ENCODE data around the gene RAD51B. TPM values are rescaled to one million over a fixed set of nuclear protein-coding genes. Genes with fewer than 3 reads are reported as not detected.

Gene RAD51B
- total RNA-seq, 1 donor from 2014 or later: 38.6 TPM

DNA sequence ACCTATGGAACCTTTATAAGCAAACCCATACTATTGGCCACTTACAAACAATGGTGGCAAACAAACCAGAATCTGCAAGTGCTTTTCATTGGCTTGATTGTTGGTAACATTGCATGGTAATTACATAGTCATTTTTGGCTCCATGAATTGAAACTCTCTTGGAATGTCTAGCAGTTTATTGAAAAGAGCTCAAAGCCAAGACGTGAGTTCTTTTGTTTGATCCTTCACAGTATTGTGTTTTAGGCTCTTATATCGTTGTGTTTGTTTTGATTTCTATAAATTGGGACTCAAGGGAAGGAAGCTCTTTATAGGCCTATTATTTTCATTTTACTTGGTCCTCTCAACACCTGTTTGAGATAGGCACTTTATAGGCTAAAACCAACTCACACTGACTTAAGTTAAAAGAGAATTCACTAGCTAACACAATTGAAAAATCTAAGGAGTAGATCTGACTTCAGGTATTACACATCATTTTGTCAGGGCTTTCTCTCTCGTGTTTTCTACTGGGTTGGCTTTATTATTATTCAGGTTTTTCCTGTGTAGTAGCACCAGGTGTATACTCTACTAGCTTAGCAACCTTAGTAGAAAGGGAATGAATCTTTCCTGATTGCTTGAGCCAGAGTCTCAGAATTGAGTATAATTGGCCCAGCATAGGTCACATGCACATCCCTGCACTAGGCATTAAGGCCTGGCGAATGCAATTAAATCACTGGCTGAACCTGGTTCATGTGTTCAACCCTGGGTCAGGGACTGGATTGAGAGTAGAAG lies 341.4 kb downstream of the RAD51B start:
- Histone ChIP-seq H3K27ac (ENCODE audit: low read depth, low read length) (no peak overlapping the region), H3K4me3 (ENCODE audit: low read length in 3 of 3) (no peak overlapping the region), H3K9me3 (ENCODE audit: control insufficient read depth in 3 of 3, low read length in 3 of 3) (no peaks in the 10 kb centered on the region), H3K9ac (ENCODE audit: low read depth in 1 of 3, low read length in 3 of 3) (no peak overlapping the region), H3K36me3 (ENCODE audit: control insufficient read depth in 3 of 3, insufficient read depth in 3 of 3, low read length in 3 of 3) (no peaks in the 10 kb centered on the region), H3K27me3 (ENCODE audit: control insufficient read depth in 3 of 3, insufficient read depth in 3 of 3, low read length in 3 of 3) (no peaks in the 10 kb centered on the region), H3K4me1 (ENCODE audit: control insufficient read depth in 3 of 3, insufficient read depth in 3 of 3, low read length in 3 of 3) (peaks cover 0 to 13% (median 11%) of the 10 kb centered on the region in 3 donors)

DNA sequence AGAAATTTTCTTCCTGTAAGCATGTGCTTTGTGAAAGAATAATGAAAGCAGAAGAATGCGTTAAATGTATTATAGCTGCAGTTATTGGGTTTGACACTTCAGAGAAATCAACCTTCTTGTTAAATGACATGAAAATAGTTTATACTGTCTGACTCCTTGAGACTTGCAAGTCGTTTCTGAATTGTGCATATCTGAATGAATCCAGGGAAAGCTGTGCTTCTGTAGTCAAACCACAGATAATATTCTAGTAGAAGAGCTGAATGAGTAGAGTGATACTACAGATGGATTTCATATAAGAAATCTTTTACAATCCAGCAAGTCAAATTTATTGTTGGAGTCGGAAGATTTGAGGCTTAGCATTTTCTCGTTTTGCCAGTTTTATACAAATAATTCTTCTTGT lies 343.3 kb downstream of the RAD51B start:
- no peaks in the 10 kb centered on the region for H3K27me3 ChIP-seq (ENCODE audit: control insufficient read depth in 3 of 3, insufficient read depth in 3 of 3, low read length in 3 of 3)
- H3K9ac ChIP-seq (ENCODE audit: low read depth in 1 of 3, low read length in 3 of 3): no peak overlapping the region
- peaks cover 0 to 12% (median 9%) of the 10 kb centered on the region in 3 donors for H3K4me1 ChIP-seq (ENCODE audit: control insufficient read depth in 3 of 3, insufficient read depth in 3 of 3, low read length in 3 of 3)
- no peaks in the 10 kb centered on the region for H3K36me3 ChIP-seq (ENCODE audit: control insufficient read depth in 3 of 3, insufficient read depth in 3 of 3, low read length in 3 of 3)
- no peak overlapping the region for H3K4me3 ChIP-seq (ENCODE audit: low read length in 3 of 3)
- no peaks in the 10 kb centered on the region for H3K9me3 ChIP-seq (ENCODE audit: control insufficient read depth in 3 of 3, low read length in 3 of 3)
- H3K27ac ChIP-seq (ENCODE audit: low read depth, low read length): no peak overlapping the region

GRCh38 chr14:68164711-68165113 lies 345.1 kb downstream of the RAD51B start:
- Histone ChIP-seq H3K36me3 (ENCODE audit: control insufficient read depth in 3 of 3, insufficient read depth in 3 of 3, low read length in 3 of 3) (no peaks in the 10 kb centered on the region), H3K27ac (ENCODE audit: low read depth, low read length) (no peak overlapping the region), H3K27me3 (ENCODE audit: control insufficient read depth in 3 of 3, insufficient read depth in 3 of 3, low read length in 3 of 3) (no peaks in the 10 kb centered on the region), H3K9me3 (ENCODE audit: control insufficient read depth in 3 of 3, low read length in 3 of 3) (no peaks in the 10 kb centered on the region), H3K4me3 (ENCODE audit: low read length in 3 of 3) (no peak overlapping the region), H3K9ac (ENCODE audit: low read depth in 1 of 3, low read length in 3 of 3) (no peak overlapping the region), H3K4me1 (ENCODE audit: control insufficient read depth in 3 of 3, insufficient read depth in 3 of 3, low read length in 3 of 3) (peaks cover 0 to 6% (median 5%) of the 10 kb centered on the region in 3 donors)

DNA sequence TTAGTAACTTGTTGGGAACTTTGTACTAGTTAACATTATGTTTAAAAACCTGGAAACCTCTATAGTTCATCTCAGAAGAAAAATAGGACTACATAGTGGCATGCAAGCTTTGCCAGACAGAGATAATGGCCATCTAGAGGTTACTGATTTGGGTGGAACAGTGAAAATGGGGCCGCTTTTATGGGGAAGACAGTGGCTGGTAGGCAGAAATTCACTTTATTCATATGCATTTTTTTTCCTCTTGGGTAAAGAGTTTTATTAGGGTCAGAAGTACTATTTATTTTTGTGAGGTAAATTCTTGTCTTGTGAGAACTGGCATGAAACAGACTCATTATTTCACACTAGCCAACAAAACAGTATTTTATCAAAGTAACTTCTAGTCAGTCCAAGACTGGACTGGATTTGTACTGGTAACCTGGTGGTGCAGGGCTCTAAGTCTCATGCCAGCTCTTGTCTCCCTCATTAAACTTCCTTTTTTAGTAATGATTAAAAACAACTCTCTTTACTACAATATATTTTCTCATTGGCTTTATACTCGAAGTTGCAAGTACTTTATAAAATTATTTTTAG lies 345.8 kb downstream of the RAD51B start:
- H3K27ac ChIP-seq (ENCODE audit: low read depth, low read length): no peak overlapping the region
- no peaks in the 10 kb centered on the region for H3K27me3 ChIP-seq (ENCODE audit: control insufficient read depth in 3 of 3, insufficient read depth in 3 of 3, low read length in 3 of 3)
- H3K9ac ChIP-seq (ENCODE audit: low read depth in 1 of 3, low read length in 3 of 3): no peak overlapping the region
- no peaks in the 10 kb centered on the region for H3K36me3 ChIP-seq (ENCODE audit: control insufficient read depth in 3 of 3, insufficient read depth in 3 of 3, low read length in 3 of 3)
- no peaks in the 10 kb centered on the region for H3K9me3 ChIP-seq (ENCODE audit: control insufficient read depth in 3 of 3, low read length in 3 of 3)
- peaks cover 0 to 6% (median 5%) of the 10 kb centered on the region in 3 donors for H3K4me1 ChIP-seq (ENCODE audit: control insufficient read depth in 3 of 3, insufficient read depth in 3 of 3, low read length in 3 of 3)
- no peak overlapping the region for H3K4me3 ChIP-seq (ENCODE audit: low read length in 3 of 3)

- no peak overlapping the region for H3K27ac ChIP-seq (ENCODE audit: low read depth, low read length)
- no peak overlapping the region for H3K9ac ChIP-seq (ENCODE audit: low read depth in 1 of 3, low read length in 3 of 3)
These were observed 347.3 kb downstream of the RAD51B start for GRCh38 chr14:68166731-68167382.

DNA sequence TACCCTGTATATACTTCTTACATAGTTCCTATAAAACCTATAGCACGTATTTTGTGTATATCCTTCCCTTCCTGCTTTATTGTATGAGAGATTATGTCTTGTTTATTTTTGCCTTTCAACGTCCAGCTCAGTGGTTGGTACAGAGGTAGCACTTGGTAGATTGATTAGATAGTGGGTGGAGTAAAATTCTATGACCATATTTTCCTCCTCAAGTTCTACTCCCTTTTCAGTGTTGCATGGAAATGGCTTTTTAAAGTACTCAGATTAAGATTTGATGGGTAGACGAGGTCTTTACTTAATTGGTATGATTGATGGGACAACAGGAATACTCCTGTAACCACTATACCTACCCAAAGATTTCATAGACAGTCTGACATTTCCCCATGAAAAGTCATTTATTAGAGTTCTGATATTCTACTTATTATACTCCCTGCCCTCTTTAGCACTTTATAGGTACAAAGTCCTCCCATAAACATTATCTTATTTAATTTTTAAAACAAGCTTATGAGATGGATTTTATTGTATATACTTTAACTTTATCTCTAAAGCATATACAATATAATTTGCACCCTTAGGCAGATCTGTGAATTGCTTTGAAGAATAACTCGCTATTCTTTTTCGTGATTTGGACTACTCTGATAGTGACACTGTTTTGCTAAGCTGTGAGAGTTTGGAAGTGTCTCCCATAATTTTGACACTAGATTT lies 348.0 kb downstream of the RAD51B start:
- Histone ChIP-seq H3K4me3 (ENCODE audit: low read length in 3 of 3) (no peak overlapping the region), H3K9me3 (ENCODE audit: control insufficient read depth in 3 of 3, low read length in 3 of 3) (no peaks in the 10 kb centered on the region), H3K27ac (ENCODE audit: low read depth, low read length) (no peak overlapping the region), H3K27me3 (ENCODE audit: control insufficient read depth in 3 of 3, insufficient read depth in 3 of 3, low read length in 3 of 3) (no peaks in the 10 kb centered on the region), H3K36me3 (ENCODE audit: control insufficient read depth in 3 of 3, insufficient read depth in 3 of 3, low read length in 3 of 3) (no peaks in the 10 kb centered on the region), H3K4me1 (ENCODE audit: control insufficient read depth in 3 of 3, insufficient read depth in 3 of 3, low read length in 3 of 3) (peaks cover 0 to 6% (median 5%) of the 10 kb centered on the region in 3 donors), H3K9ac (ENCODE audit: low read depth in 1 of 3, low read length in 3 of 3) (no peak overlapping the region)

More at GRCh38 chr14:68166731-68167382, 347.3 kb downstream of the RAD51B start:
- Histone ChIP-seq H3K36me3 (ENCODE audit: control insufficient read depth in 3 of 3, insufficient read depth in 3 of 3, low read length in 3 of 3) (no peaks in the 10 kb centered on the region), H3K4me1 (ENCODE audit: control insufficient read depth in 3 of 3, insufficient read depth in 3 of 3, low read length in 3 of 3) (peaks cover 0 to 6% (median 5%) of the 10 kb centered on the region in 3 donors), H3K27me3 (ENCODE audit: control insufficient read depth in 3 of 3, insufficient read depth in 3 of 3, low read length in 3 of 3) (no peaks in the 10 kb centered on the region), H3K9me3 (ENCODE audit: control insufficient read depth in 3 of 3, low read length in 3 of 3) (no peaks in the 10 kb centered on the region), H3K4me3 (ENCODE audit: low read length in 3 of 3) (no peak overlapping the region)

DNA sequence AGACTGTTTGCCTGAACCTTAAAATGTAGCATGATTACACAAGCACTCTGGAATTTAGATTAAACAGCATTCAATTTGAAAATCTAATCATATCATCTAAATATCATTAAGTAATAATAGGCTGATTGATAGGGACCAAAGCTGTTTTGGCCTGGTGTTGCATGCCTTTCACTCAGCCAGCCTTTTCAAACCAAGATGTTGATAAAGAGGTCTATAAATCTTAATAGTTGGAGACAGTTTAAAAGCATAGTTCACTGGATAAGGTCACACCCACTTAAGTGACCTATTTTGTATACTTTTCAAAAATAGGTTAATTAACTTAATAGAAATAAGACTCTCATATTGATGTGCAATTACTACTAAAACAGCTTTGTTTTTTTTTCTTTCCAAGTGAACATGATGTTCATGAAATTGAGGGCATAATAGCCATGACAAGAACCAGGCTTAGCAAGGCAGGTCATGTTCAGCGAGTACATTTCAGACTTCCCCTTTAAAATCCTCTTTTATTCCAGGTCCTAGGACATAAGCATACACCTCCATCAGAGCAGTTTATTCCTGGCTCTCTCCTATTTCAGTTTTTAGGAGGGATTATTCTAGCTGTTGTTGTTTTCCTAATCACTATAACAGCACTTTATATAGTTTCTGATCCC lies 349.0 kb downstream of the RAD51B start:
- no peaks in the 10 kb centered on the region for H3K27me3 ChIP-seq (ENCODE audit: control insufficient read depth in 3 of 3, insufficient read depth in 3 of 3, low read length in 3 of 3)
- no peak overlapping the region for H3K9ac ChIP-seq (ENCODE audit: low read depth in 1 of 3, low read length in 3 of 3)
- H3K9me3 ChIP-seq (ENCODE audit: control insufficient read depth in 3 of 3, low read length in 3 of 3): no peaks in the 10 kb centered on the region
- no peaks in the 10 kb centered on the region for H3K36me3 ChIP-seq (ENCODE audit: control insufficient read depth in 3 of 3, insufficient read depth in 3 of 3, low read length in 3 of 3)
- H3K4me3 ChIP-seq (ENCODE audit: low read length in 3 of 3): no peak overlapping the region
- no peak overlapping the region for H3K27ac ChIP-seq (ENCODE audit: low read depth, low read length)
- peaks cover 0 to 6% (median 5%) of the 10 kb centered on the region in 3 donors for H3K4me1 ChIP-seq (ENCODE audit: control insufficient read depth in 3 of 3, insufficient read depth in 3 of 3, low read length in 3 of 3)

DNA sequence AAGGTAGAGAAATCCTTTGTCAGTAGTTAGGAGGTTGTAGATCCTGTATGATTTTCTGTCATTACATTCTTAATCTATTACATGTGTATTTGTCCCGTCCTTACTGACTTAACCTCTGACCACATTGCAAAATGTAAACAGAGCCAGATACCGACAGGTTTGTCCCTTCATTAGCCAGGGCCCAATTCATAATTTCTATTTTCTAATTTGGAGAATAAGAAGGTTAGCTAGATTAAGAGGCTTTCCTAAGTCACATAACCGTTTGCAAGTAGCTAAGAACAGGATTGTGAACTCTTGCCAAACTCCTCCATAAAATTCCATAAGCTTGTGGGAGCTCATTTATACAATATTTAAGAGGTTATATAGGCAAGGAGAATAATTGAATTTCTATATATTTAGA lies 352.6 kb downstream of the RAD51B start:
- Histone ChIP-seq H3K4me3 (ENCODE audit: low read length in 3 of 3) (no peak overlapping the region), H3K9me3 (ENCODE audit: control insufficient read depth in 3 of 3, low read length in 3 of 3) (no peaks in the 10 kb centered on the region), H3K27ac (ENCODE audit: low read depth, low read length) (no peak overlapping the region), H3K9ac (ENCODE audit: low read depth in 1 of 3, low read length in 3 of 3) (no peak overlapping the region), H3K4me1 (ENCODE audit: control insufficient read depth in 3 of 3, insufficient read depth in 3 of 3, low read length in 3 of 3) (no peaks in the 10 kb centered on the region), H3K36me3 (ENCODE audit: control insufficient read depth in 3 of 3, insufficient read depth in 3 of 3, low read length in 3 of 3) (no peaks in the 10 kb centered on the region), H3K27me3 (ENCODE audit: control insufficient read depth in 3 of 3, insufficient read depth in 3 of 3, low read length in 3 of 3) (no peaks in the 10 kb centered on the region)

DNA sequence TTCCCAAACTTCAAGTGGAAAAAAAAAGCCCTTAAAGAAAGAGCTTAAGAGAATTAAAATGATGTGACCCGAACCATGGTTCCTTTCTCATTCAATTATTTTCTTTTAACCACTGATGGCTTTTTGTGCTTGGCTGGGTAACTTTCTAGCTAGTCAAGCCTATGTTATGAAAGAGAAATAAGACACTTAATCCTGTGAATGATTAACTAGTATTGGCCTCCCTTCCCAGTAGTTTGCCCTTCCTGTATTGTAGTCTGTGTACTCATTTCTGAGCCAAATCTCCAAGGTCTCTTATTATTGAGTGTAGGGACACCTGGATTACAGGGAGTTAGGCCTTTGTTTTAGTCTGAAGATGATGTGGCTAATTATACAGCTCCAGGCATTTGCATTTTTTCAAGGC lies 353.0 kb downstream of the RAD51B start:
- Histone ChIP-seq H3K27me3 (ENCODE audit: control insufficient read depth in 3 of 3, insufficient read depth in 3 of 3, low read length in 3 of 3) (no peaks in the 10 kb centered on the region), H3K4me1 (ENCODE audit: control insufficient read depth in 3 of 3, insufficient read depth in 3 of 3, low read length in 3 of 3) (no peaks in the 10 kb centered on the region), H3K9me3 (ENCODE audit: control insufficient read depth in 3 of 3, low read length in 3 of 3) (no peaks in the 10 kb centered on the region), H3K27ac (ENCODE audit: low read depth, low read length) (no peak overlapping the region), H3K4me3 (ENCODE audit: low read length in 3 of 3) (no peak overlapping the region), H3K9ac (ENCODE audit: low read depth in 1 of 3, low read length in 3 of 3) (no peak overlapping the region), H3K36me3 (ENCODE audit: control insufficient read depth in 3 of 3, insufficient read depth in 3 of 3, low read length in 3 of 3) (no peaks in the 10 kb centered on the region)
